LNCAP (cell line): Measurements from ENCODE around the gene WNT3A.

Source experiments
- TF ChIP-seq, protein P1 (sequence below): fragments of 450-650 bp; IDR thresholded peaks from 2 replicates; pipeline ENCODE4 v1.5.1; 2017; ENCODE audit warnings: mild to moderate bottlenecking

WNT3A gene

DNA sequence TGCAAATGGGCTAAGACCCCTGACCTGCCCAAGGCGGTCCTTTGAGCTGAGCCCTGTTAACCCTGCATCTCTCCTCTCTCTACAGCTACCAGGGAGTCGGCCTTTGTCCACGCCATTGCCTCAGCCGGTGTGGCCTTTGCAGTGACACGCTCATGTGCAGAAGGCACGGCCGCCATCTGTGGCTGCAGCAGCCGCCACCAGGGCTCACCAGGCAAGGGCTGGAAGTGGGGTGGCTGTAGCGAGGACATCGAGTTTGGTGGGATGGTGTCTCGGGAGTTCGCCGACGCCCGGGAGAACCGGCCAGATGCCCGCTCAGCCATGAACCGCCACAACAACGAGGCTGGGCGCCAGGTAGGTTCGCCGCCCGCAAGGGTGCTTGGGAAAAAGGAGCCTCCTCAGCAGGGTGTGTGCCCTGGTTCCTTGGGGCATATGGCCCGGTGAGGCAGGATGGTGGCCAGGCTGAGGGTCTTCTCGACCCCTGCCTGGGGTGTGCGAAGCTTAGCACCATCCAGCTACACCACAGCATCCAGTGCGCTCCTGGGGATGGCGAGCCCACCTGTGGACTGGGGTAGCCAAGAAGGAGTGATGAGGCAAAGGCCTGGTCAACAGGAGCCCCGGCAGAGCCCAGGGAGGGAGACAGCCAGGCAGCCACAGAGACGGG lies 43.9 kb downstream of the WNT3A start:
- TF ChIP-seq, protein P1, sequence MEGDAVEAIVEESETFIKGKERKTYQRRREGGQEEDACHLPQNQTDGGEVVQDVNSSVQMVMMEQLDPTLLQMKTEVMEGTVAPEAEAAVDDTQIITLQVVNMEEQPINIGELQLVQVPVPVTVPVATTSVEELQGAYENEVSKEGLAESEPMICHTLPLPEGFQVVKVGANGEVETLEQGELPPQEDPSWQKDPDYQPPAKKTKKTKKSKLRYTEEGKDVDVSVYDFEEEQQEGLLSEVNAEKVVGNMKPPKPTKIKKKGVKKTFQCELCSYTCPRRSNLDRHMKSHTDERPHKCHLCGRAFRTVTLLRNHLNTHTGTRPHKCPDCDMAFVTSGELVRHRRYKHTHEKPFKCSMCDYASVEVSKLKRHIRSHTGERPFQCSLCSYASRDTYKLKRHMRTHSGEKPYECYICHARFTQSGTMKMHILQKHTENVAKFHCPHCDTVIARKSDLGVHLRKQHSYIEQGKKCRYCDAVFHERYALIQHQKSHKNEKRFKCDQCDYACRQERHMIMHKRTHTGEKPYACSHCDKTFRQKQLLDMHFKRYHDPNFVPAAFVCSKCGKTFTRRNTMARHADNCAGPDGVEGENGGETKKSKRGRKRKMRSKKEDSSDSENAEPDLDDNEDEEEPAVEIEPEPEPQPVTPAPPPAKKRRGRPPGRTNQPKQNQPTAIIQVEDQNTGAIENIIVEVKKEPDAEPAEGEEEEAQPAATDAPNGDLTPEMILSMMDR: no peak

DNA sequence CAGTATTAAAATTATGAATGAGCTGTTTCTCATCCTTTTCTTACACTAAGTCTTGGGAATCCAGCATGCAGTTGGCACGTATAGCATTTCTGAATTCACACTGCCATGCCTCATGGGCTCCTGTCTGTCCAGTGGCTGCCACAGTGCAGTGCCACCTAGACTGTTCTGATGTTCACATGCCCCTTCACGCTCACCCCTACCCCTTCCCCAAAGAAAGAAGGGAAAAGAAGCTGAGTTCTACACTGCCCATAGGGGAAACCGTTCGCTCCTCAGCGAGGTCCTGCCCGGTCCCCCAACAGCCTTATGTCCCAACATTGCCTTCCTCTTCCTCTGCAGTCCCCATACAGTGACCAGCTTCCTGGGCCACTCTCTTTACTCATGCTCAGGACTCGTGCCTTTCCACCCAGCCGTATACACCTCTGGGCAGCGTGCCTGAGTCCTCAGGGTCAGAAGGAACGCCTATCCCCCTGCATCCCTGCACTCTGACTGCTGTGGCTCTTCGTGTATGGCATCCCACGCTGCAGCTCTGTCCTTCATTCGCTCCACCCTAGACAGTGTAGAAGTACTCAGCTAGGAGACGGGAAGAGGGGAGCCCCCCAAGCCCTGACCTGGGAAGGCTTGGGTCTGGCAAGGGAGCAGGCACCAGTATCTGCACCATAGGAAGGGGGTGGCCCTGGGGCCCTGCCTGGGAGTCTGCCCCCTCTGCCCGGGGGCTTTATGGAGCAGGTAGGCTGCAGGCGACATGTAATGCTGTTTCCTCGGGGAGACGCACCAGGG lies 51.6 kb downstream of the WNT3A start:
- TF ChIP-seq, protein P1: no peak

DNA sequence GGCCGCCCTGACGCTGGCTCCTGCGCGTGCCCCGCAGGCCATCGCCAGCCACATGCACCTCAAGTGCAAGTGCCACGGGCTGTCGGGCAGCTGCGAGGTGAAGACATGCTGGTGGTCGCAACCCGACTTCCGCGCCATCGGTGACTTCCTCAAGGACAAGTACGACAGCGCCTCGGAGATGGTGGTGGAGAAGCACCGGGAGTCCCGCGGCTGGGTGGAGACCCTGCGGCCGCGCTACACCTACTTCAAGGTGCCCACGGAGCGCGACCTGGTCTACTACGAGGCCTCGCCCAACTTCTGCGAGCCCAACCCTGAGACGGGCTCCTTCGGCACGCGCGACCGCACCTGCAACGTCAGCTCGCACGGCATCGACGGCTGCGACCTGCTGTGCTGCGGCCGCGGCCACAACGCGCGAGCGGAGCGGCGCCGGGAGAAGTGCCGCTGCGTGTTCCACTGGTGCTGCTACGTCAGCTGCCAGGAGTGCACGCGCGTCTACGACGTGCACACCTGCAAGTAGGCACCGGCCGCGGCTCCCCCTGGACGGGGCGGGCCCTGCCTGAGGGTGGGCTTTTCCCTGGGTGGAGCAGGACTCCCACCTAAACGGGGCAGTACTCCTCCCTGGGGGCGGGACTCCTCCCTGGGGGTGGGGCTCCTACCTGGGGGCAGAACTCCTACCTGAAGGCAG lies 52.3 kb downstream of the WNT3A start:
- TF ChIP-seq, protein P1: no peak

DNA sequence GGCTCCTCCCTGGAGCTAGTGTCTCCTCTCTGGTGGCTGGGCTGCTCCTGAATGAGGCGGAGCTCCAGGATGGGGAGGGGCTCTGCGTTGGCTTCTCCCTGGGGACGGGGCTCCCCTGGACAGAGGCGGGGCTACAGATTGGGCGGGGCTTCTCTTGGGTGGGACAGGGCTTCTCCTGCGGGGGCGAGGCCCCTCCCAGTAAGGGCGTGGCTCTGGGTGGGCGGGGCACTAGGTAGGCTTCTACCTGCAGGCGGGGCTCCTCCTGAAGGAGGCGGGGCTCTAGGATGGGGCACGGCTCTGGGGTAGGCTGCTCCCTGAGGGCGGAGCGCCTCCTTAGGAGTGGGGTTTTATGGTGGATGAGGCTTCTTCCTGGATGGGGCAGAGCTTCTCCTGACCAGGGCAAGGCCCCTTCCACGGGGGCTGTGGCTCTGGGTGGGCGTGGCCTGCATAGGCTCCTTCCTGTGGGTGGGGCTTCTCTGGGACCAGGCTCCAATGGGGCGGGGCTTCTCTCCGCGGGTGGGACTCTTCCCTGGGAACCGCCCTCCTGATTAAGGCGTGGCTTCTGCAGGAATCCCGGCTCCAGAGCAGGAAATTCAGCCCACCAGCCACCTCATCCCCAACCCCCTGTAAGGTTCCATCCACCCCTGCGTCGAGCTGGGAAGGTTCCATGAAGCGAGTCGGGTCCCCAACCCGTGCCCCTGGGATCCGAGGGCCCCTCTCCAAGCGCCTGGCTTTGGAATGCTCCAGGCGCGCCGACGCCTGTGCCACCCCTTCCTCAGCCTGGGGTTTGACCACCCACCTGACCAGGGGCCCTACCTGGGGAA lies 53.0 kb downstream of the WNT3A start:
- TF ChIP-seq, protein P1: no peak

DNA sequence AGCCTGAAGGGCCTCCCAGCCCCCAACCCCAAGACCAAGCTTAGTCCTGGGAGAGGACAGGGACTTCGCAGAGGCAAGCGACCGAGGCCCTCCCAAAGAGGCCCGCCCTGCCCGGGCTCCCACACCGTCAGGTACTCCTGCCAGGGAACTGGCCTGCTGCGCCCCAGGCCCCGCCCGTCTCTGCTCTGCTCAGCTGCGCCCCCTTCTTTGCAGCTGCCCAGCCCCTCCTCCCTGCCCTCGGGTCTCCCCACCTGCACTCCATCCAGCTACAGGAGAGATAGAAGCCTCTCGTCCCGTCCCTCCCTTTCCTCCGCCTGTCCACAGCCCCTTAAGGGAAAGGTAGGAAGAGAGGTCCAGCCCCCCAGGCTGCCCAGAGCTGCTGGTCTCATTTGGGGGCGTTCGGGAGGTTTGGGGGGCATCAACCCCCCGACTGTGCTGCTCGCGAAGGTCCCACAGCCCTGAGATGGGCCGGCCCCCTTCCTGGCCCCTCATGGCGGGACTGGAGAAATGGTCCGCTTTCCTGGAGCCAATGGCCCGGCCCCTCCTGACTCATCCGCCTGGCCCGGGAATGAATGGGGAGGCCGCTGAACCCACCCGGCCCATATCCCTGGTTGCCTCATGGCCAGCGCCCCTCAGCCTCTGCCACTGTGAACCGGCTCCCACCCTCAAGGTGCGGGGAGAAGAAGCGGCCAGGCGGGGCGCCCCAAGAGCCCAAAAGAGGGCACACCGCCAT lies 53.8 kb downstream of the WNT3A start:
- TF ChIP-seq, protein P1: no peak

DNA sequence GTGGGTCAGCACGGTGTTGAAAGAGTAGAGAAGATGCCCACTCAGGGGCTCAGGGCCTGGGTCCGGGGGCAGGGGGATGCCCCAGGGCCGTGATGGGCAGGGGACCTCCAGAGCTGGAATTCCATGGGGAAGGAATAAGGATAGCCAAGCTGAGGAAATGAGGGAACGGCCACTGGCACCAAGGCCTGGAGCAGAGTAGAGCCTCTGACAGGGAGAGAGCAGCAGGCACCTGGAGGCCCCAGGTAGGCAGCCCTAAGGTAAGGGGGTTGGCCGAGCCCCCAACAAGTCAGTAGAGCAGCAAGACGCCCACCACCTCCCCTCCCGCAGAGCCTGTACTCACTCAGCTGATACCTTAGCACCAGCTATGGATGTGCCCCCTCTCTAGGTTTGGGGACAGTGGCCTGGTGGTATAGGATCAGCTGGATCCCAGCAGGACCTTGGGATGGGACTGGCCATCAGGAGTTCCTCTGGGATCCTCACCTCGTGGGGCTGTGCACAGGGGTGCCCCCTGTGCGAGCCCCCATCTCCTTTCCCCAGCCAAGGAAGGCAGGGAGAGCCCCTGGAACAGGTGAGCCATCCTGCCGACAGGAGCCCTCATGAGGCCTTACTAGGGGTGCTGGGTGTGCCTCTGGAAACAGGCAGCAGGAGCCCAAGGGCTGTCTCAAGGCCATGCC lies 54.8 kb downstream of the WNT3A start:
- TF ChIP-seq, protein P1: no peak
